Measurements from ENCODE around the gene POU5F1.
"Not testable (repeated sequence)": the region's sequence is repeated elsewhere in the genome, so short reads cannot be mapped to it uniquely, and the experiment has no call there.

The POU5F1 gene

DNA sequence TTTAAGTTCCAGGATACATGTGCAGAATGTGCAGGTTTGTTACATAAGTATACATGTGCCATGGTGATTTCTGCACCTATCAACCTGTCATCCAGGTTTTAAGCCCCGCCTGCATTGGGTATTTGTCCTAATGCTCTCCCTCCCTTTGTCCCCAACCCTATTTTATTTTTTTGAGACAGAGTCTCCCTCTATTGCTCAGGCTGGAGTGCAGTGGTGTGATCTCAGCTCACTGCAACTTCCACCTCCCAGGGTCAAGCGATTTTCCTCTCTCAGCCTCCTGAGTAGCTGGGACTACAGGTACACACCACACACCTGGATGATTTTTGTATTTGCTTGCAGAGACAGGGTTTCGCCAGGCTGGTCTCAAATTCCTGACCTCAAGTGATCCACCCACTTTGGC, 18.7 kb upstream of the POU5F1 start:
- DNase-seq, result not testable (repeated sequence)

DNA sequence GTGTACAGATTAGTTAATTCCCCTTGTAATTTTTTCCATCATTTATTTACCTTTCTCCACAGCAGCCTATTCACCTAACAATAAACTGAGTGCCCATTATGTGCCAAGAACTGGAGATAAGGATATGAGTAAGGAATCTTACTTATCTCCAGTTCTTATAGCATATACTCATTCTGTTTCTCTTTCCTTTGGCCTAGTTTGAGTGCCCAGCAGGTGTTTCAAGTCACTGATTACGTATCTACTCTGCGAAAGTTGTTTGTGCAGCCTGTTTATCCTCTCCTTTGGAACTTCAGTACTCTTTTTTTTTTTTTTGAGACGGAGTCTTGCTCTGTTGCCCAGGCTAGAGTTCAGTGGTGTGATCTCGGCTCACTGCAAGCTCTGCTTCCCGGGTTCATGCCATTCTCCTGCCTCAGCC, 17.3 kb upstream of the POU5F1 start:
- no peak for DNase-seq

GRCh38 chr6:31186052-31186734, 15.7 kb upstream of the POU5F1 start:
- no peak for DNase-seq

- DNase-seq, result not testable (repeated sequence)
Observed at GRCh38 chr6:31185695-31186051, 15.2 kb upstream of the POU5F1 start.

DNA sequence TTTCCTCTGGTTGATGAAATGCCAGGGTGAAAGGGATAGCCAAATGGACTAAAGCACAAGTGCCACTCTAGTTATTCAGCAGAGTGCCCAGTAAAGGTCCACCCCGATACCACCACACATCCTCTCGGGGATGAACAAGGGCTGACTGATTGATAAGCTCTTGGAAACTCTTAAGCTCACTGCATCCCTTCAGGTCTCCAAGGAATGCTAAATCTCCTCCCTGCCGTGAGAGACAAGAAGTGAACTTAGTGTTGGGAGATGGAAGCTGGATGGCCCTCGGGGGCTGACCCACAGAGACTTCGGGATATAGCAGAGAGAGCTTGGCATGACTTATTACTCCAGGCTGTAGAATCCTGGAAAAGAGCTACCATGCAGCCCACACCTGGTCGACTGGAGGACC, 13.4 kb upstream of the POU5F1 start:
- not testable (repeated sequence) for DNase-seq

- DNase-seq, result not testable (repeated sequence)
Observed at GRCh38 chr6:31183287-31183686, 12.8 kb upstream of the POU5F1 start.

DNA sequence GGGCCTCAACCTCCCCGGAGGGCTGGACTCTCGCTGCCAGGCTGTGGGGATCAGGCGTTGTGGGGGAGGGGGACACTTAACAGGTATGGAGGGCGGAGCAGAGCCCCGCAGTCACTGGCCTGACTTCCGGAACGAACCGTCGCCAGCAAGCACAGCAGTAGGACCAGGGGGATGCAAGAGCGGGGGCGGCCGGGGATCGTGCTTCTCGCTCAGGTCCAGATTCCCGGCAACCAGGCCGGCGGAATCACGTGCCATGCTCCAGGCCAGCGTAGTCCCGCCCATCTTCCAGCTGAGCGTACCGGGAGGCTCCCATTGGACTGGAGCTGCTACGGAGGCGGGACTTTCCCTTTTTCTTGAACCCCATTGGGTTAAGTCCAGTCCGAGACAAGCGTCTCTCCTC, 10.0 kb upstream of the POU5F1 start:
- DNase-seq, result no peak

- DNase-seq, result no peak
Observed at GRCh38 chr6:31179896-31180295, 9.4 kb upstream of the POU5F1 start.

- DNase-seq, result no peak
Observed at GRCh38 chr6:31179042-31179386, 8.5 kb upstream of the POU5F1 start.

GRCh38 chr6:31178143-31179041, 7.9 kb upstream of the POU5F1 start:
- no peak for DNase-seq

DNA sequence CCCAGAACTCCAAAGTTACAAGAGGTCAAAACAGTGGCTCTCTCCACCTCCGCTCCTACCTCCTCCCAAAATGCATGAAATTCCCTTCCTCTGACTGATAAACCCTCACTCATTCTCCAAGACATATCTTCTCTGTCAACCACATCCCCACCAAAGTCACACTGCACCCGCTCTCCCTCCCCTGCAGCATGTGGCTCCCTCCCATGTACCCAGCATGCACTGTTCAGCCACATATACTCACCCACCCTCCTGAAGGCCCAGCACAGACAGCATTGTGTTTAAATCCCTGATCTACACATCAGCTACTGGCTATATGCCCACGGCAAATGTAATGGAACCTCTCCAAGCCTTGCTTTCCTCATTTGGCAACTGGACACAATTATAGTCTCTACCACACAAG, 5.5 kb upstream of the POU5F1 start:
- DNase-seq, result no peak

DNA sequence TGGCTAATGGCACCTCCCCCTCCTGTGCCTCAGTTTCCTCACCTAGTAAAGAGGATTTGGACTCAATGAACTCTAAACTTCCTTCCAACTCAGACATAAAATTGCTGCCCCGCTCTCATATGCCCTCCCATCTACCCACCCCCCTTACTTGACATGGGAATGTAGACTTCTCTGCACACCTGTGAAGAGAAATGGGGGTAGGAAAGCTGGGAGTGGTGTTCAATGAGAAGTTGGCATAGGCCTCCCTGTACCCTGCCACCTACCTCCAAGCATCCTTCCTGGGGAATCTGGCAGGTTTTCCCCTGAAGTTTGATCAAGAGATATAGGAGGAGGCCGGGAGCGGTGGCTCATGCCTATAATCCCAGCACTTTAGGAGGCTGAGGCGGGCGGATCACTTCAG, 3.9 kb upstream of the POU5F1 start:
- DNase-seq, result no peak

GRCh38 chr6:31173406-31173805, 2.9 kb upstream of the POU5F1 start:
- DNase-seq, result no peak

GRCh38 chr6:31172973-31173384, 2.5 kb upstream of the POU5F1 start:
- no peak for DNase-seq

DNA sequence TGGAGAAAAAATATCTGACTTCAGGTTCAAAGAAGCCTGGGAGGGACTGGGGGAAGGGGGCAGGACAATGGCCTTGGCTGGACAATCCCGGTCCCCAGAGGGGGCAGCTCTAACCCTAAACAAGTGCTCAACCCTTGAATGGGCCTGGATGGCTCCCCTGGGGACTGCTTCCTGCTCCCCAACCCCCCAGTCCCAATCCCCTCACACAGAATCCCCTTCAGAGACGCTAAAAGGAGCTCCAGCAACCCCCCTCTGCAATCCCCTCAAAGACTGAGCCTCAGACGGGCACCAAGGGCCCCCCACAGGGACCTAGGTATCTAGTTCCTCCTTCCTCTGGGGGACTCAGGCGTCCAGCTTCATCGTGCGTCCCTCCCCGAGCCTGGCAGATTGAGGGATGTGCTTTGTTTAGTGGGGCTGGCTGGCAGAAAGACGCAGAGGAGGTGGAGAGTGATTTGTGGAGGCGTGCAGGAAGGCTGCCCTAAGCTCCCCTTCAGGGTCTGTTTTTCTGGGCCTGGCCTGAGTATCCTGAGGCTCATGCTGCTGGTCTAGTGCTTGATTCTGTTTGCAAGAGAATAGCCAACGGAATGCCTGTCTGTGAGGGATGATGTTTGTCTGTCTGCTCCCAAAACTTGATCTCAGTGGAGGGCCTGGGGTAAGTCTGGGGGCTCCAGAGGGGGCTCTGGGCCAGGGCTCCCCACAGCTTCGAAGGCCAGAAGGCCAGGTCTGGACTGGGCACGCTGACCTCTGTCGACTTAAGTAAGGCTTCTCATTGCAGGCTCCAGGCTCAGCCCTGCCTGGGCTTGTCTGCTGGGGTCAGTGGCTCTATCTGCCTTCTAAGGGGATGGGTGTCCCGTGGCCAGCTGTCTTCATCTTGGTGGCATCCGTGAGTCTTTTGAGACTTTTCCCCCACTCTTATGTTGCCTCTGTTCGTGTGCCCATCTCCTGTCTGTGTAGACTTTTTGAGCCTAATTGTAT, 1.7 kb upstream of the POU5F1 start:
- no peak for DNase-seq

DNA sequence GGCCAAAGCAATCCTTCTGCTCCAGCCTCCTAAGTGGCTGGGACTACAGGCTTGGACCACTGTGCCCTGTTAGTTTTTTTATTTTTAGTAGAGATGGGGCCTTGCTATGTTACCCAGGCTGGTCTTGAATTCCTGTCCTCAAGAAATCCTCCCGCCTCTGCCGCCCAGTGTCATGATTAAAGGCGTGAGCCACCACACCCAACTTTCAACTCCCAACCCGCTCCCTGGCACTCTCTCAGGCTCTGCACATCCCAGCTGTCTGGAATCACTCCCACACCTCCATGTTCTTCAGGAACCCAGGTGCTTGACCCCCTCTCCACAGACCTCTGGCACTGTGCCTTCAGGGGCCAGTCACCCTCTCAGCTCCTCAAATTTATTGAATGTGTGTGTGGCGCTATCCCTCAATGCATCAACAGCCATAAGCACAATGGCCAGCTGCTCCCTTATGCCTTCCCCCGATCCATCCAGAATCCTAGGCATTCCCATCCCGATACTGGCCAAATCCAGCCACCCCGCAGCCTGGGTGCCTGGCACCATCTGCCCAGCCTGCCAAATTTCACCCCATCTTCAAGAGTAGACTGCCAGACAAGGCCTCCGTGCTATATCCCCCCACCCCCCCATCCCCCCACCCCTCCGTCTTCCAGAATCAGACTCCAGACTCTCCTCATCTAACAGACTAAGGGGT, 647 bp upstream of the POU5F1 start:
- no peak for DNase-seq

DNA sequence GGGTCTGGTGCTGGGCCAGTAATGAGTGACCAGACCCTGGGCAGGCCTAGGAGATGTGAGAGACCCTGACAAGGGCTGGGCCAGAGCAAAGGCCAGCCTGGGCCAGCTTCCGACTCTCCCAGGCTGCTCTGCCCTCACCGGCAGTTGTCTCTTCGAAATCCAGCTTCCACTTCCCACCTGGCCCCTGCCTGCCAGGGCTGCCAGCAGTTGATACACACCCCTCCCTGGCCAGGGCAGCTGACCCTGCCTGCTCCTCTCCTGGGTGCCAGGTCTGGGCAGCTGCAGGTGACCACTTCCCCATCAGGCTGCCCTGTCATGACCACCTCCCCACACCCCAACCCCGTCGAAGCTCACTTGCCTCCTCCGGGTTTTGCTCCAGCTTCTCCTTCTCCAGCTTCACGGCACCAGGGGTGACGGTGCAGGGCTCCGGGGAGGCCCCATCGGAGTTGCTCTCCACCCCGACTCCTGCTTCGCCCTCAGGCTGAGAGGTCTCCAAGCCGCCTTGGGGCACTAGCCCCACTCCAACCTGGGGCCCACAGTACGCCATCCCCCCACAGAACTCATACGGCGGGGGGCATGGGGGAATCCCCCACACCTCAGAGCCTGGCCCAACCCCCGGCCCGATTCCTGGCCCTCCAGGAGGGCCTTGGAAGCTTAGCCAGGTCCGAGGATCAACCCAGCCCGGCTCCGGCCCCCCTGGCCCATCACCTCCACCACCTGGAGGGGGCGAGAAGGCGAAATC, 453 bp downstream of the POU5F1 start:
- not testable (repeated sequence) for DNase-seq

DNA sequence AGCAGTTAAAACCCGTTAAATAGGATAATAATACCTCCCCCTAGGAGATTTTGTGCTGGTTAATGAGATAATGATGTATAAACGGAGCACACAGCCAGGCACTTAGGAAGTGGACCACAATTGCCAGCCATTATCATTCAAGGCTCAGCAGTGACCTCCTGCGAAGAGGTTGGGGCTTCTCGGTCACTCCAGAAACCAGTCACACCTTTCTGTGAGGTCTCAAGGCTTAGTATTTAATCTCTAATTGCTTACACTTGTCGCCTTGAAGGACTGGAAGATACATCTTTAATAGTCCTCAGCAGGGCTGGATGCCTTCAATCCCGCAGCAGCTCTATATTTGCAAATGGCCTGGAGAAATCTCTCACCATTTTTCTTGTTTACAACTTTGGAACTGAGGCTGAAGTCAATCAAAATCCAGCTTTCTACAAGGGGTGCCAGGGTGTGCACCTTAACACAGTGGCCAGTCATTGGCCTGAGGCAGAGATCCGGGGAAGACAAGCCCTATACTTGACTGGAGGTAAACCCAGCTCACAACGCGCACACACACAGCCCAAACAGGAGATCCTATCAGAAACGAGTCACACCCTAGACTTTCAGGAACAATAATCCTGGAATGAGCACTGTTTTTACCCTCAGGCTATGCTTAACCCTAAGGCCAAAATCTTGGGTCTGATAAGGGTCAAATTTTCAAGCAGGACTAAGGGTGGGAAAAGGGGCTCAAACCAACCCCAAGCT, 1.2 kb downstream of the POU5F1 start:
- no peak for DNase-seq

GRCh38 chr6:31168606-31169005, 1.9 kb downstream of the POU5F1 start:
- no peak for DNase-seq

DNA sequence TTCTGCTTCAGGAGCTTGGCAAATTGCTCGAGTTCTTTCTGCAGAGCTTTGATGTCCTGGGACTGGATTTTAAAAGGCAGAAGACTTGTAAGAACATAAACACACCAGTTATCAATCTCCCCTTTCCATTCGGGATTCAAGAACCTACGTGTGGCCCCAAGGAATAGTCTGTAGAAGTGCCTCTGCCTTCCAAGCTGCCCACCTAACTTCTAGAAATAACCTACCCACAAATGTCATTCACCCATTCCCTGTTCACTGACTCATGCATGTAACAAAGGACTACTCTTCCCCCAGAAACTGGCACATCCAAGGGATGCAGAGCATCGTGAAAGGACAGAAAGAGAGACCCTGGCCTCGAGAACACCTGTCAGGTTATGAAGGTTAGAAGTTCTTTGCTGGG, 4.5 kb downstream of the POU5F1 start:
- DNase-seq, result no peak

Data from NCI-H345 (cell line).